Measurements from ENCODE around the gene PALB2. TPM values are rescaled to one million over a fixed set of nuclear protein-coding genes. Genes with fewer than 3 reads are reported as not detected.

Gene PALB2
- total RNA-seq, 3 donors from 2014 or later (not counting 1 experiment from before 2014, with no cell fraction given): 10.7 to 12.8 (median 10.9) TPM

GRCh38 chr16:23663918-23664317 lies 22.8 kb upstream of the PALB2 start:
- H3K36me3 Mint-ChIP-seq: peaks cover 48% of the 10 kb centered on the region

GRCh38 chr16:23651943-23652468 lies 10.9 kb upstream of the PALB2 start:
- DNase-seq: no peak
- Histone ChIP-seq H3K4me1 (ENCODE audit: control insufficient read depth, insufficient read depth, low read length) (no peaks in the 10 kb centered on the region), H3K27ac (ENCODE audit: low read length) (no peak overlapping the region), H3K9me3 (ENCODE audit: control insufficient read depth, insufficient read depth, low read length) (no peaks in the 10 kb centered on the region), H3K27me3 (ENCODE audit: control insufficient read depth, insufficient read depth, low read length) (no peaks in the 10 kb centered on the region), H3K4me3 (ENCODE audit: low read length) (no peak overlapping the region), H3K36me3 (ENCODE audit: control insufficient read depth, insufficient read depth, low read length) (peaks cover 26% of the 10 kb centered on the region)
- H3K27ac Mint-ChIP-seq: no peak overlapping the region
- WGBS (ENCODE audit: insufficient coverage): 87% methylated on average over 3 of the region's 4 CpGs
- peaks cover 7 to 27% of the 10 kb centered on the region in 2 donors for H3K4me1 Mint-ChIP-seq
- no peak for TF ChIP-seq CTCF (IDR thresholded peaks at IDR 0.05)
- intact Hi-C loops (cut with micrococcal nuclease): no loop called here
- H3K9me3 Mint-ChIP-seq: no peaks in the 10 kb centered on the region
- no peak for ATAC-seq
- no peak overlapping the region for H3K4me3 Mint-ChIP-seq
- no peaks in the 10 kb centered on the region for H3K27me3 Mint-ChIP-seq (ENCODE audit: low read depth in 2 of 2)
- H3K36me3 Mint-ChIP-seq: peaks cover 8% of the 10 kb centered on the region

More at GRCh38 chr16:23663918-23664317, 22.8 kb upstream of the PALB2 start:
- Histone ChIP-seq H3K9me3 (ENCODE audit: control insufficient read depth, insufficient read depth, low read length) (no peaks in the 10 kb centered on the region), H3K27ac (ENCODE audit: low read length) (no peak overlapping the region), H3K4me3 (ENCODE audit: low read length) (no peak overlapping the region), H3K36me3 (ENCODE audit: control insufficient read depth, insufficient read depth, low read length) (peaks cover 91% of the 10 kb centered on the region), H3K27me3 (ENCODE audit: control insufficient read depth, insufficient read depth, low read length) (no peaks in the 10 kb centered on the region), H3K4me1 (ENCODE audit: control insufficient read depth, insufficient read depth, low read length) (no peaks in the 10 kb centered on the region)
- intact Hi-C loops (cut with micrococcal nuclease): no loop called here
- no peak for TF ChIP-seq CTCF (IDR thresholded peaks at IDR 0.05)
- WGBS (ENCODE audit: insufficient coverage): 80% methylated on average over 2 of the region's 2 CpGs
- no peak for DNase-seq
- Mint-ChIP-seq H3K4me1 (peaks cover 2 to 8% of the 10 kb centered on the region in 2 donors), H3K27me3 (ENCODE audit: low read depth in 2 of 2) (no peaks in the 10 kb centered on the region), H3K9me3 (no peaks in the 10 kb centered on the region), H3K4me3 (no peak overlapping the region), H3K27ac (no peak overlapping the region)
- ATAC-seq: no peak

GRCh38 chr16:23650674-23651416 lies 9.7 kb upstream of the PALB2 start:
- DNase-seq (no peak), ATAC-seq (no peak)
- no peak for TF ChIP-seq CTCF (IDR thresholded peaks at IDR 0.05)
- Histone ChIP-seq H3K27me3 (ENCODE audit: control insufficient read depth, insufficient read depth, low read length) (no peaks in the 10 kb centered on the region), H3K27ac (ENCODE audit: low read length) (no peak overlapping the region), H3K4me1 (ENCODE audit: control insufficient read depth, insufficient read depth, low read length) (no peaks in the 10 kb centered on the region), H3K4me3 (ENCODE audit: low read length) (no peak overlapping the region), H3K36me3 (ENCODE audit: control insufficient read depth, insufficient read depth, low read length) (peaks cover 29% of the 10 kb centered on the region), H3K9me3 (ENCODE audit: control insufficient read depth, insufficient read depth, low read length) (no peaks in the 10 kb centered on the region)
- WGBS (ENCODE audit: insufficient coverage): 70% methylated on average over 3 of the region's 4 CpGs
- H3K4me1 Mint-ChIP-seq: peaks cover 18 to 29% of the 10 kb centered on the region in 2 donors
- H3K27me3 Mint-ChIP-seq (ENCODE audit: low read depth in 2 of 2): no peaks in the 10 kb centered on the region
- H3K27ac Mint-ChIP-seq: peak overlapping the region in 1 of 2 donors; percentile 21
- H3K9me3 Mint-ChIP-seq: no peaks in the 10 kb centered on the region
- intact Hi-C loops (cut with micrococcal nuclease): no loop called here
- H3K4me3 Mint-ChIP-seq: no peak overlapping the region
- peaks cover 15% of the 10 kb centered on the region for H3K36me3 Mint-ChIP-seq

Data from natural killer cell (primary cell).